Fibroblast of peridontal ligament (primary cell): ENCODE data around the gene PACSIN3.

Experiments used
- DNase-seq: peaks from one replicate; pipeline ENCODE4 v3.0.0-alpha.2; 2010; ENCODE audit errors: extremely low read depth

Gene PACSIN3

GRCh38 chr11:47152953-47153950, 33.0 kb downstream of the PACSIN3 start:
- peak; percentile 92 for DNase-seq

GRCh38 chr11:47152126-47152952, 33.9 kb downstream of the PACSIN3 start:
- DNase-seq = no peak

GRCh38 chr11:47149782-47150181, 36.5 kb downstream of the PACSIN3 start:
- DNase-seq = peak; percentile 40

GRCh38 chr11:47148903-47149531, 37.2 kb downstream of the PACSIN3 start:
- peak; percentile 36 for DNase-seq

GRCh38 chr11:47148270-47148669, 38.0 kb downstream of the PACSIN3 start:
- no peak for DNase-seq

GRCh38 chr11:47147681-47148080, 38.6 kb downstream of the PACSIN3 start:
- DNase-seq = no peak

GRCh38 chr11:47147250-47147649, 39.0 kb downstream of the PACSIN3 start:
- no peak for DNase-seq

GRCh38 chr11:47144541-47144940, 41.7 kb downstream of the PACSIN3 start:
- no peak for DNase-seq

- peak; percentile 93 for DNase-seq
These were observed 42.9 kb downstream of the PACSIN3 start for GRCh38 chr11:47143322-47143721.

- DNase-seq = no peak
These were observed 46.4 kb downstream of the PACSIN3 start for GRCh38 chr11:47139878-47140277.

GRCh38 chr11:47137476-47137875, 48.8 kb downstream of the PACSIN3 start:
- DNase-seq = no peak

GRCh38 chr11:47136921-47137320, 49.3 kb downstream of the PACSIN3 start:
- peak; percentile 12 for DNase-seq

- peak; percentile 63 for DNase-seq
These were observed 49.9 kb downstream of the PACSIN3 start for GRCh38 chr11:47136327-47136726.

- DNase-seq = no peak
These were observed 53.3 kb downstream of the PACSIN3 start for GRCh38 chr11:47132981-47133380.

- DNase-seq = no peak
These were observed 53.7 kb downstream of the PACSIN3 start for GRCh38 chr11:47132490-47132889.

- no peak for DNase-seq
These were observed 55.1 kb downstream of the PACSIN3 start for GRCh38 chr11:47131136-47131535.

- no peak for DNase-seq
These were observed 55.7 kb downstream of the PACSIN3 start for GRCh38 chr11:47130543-47130942.
